Loucy (cell line): ENCODE data around the gene HBP1.
"Not testable (repeated sequence)": the region's sequence is repeated elsewhere in the genome, so short reads cannot be mapped to it uniquely, and the experiment has no call there.

Experiments
- H2AFZ ChIP-seq: fragments of 200-600 bp; sonication (generic); 2 replicates; pipeline ENCODE4 v1.6.0; 2016; ENCODE audit warnings: antibody characterized with exemption, mild to moderate bottlenecking, low read length, moderate library complexity
- H3F3A ChIP-seq: fragments of 200-600 bp; 2 replicates; pipeline ENCODE4 v1.6.0; 2016; ENCODE audit warnings: antibody characterized with exemption, low read depth, mild to moderate bottlenecking
- H3K27me3 ChIP-seq: fragments of 200-600 bp; sonication (generic); 2 replicates; pipeline ENCODE4 v1.6.1; 2014; ENCODE audit warnings: low read length, mild to moderate bottlenecking; ENCODE audit not compliant: insufficient read depth, poor library complexity, severe bottlenecking
- H3K36me3 ChIP-seq: fragments of 200-600 bp; sonication (generic); 2 replicates; pipeline ENCODE4 v1.6.1; 2016; ENCODE audit warnings: low read length; ENCODE audit not compliant: insufficient read depth
- H3K4me1 ChIP-seq: fragments of 200-600 bp; sonication (generic); 2 replicates; pipeline ENCODE4 v1.5.1; 2014; ENCODE audit warnings: low read length, mild to moderate bottlenecking; ENCODE audit not compliant: insufficient read depth, poor library complexity, severe bottlenecking
- H3K4me2 ChIP-seq: fragments of 200-600 bp; sonication (generic); 2 replicates; pipeline ENCODE4 v1.6.0; 2014; ENCODE audit warnings: antibody characterized with exemption, low read length, low read depth, mild to moderate bottlenecking; ENCODE audit not compliant: poor library complexity, severe bottlenecking
- H3K4me3 ChIP-seq: fragments of 200-600 bp; sonication (generic); 2 replicates; pipeline ENCODE4 v1.5.1; 2014; ENCODE audit warnings: low read length, mild to moderate bottlenecking, mixed read lengths; ENCODE audit not compliant: poor library complexity, severe bottlenecking
- H3K79me2 ChIP-seq: fragments of 200-600 bp; sonication (generic); 2 replicates; pipeline ENCODE4 v1.6.1; 2014; ENCODE audit warnings: low read length; ENCODE audit not compliant: insufficient read depth
- H3K9ac ChIP-seq: fragments of 200-600 bp; sonication (generic); 2 replicates; pipeline ENCODE4 v1.6.0; 2014; ENCODE audit warnings: mild to moderate bottlenecking, low read depth, low read length, moderate library complexity; ENCODE audit not compliant: poor library complexity, severe bottlenecking
- H3K9me2 ChIP-seq: fragments of 200-600 bp; sonication (generic); replicated peaks from 2 replicates; pipeline ENCODE4 v1.6.1; 2016; ENCODE audit warnings: low read depth, low read length, mixed read lengths
- H3K9me3 ChIP-seq: fragments of 200-600 bp; sonication (generic); 2 replicates; pipeline ENCODE4 v1.6.1; 2014; ENCODE audit warnings: mild to moderate bottlenecking, antibody characterized with exemption, low read length, low read depth; ENCODE audit not compliant: insufficient read depth
- H4K20me1 ChIP-seq: fragments of 200-600 bp; sonication (generic); 2 replicates; pipeline ENCODE4 v1.6.0; 2014; ENCODE audit warnings: antibody characterized with exemption, low read length, mild to moderate bottlenecking; ENCODE audit not compliant: insufficient read depth, poor library complexity, severe bottlenecking
- EZH2phosphoT487 ChIP-seq: fragments of 200-600 bp; IDR thresholded peaks from 2 replicates; pipeline ENCODE4 v1.6.1; 2018; ENCODE audit warnings: antibody characterized with exemption, mild to moderate bottlenecking, moderate library complexity, borderline replicate concordance
- TF ChIP-seq, protein P1 (sequence below): fragments of 200-600 bp; sonication (generic); conservative IDR thresholded peaks from 2 replicates; pipeline ENCODE4 v1.5.1; 2014; ENCODE audit warnings: mild to moderate bottlenecking, antibody characterized with exemption, low read length

The HBP1 gene

GRCh38 chr7:107138696-107139420, 29.9 kb upstream of the HBP1 start:
- H2AFZ ChIP-seq, result no peak overlapping the region
- no peaks in the 10 kb centered on the region for H4K20me1 ChIP-seq
- no peak overlapping the region for H3K4me2 ChIP-seq
- H3K79me2 ChIP-seq, result no peaks in the 10 kb centered on the region
- no peaks in the 10 kb centered on the region for H3K9me3 ChIP-seq
- no peak overlapping the region for H3K9ac ChIP-seq
- H3K27me3 ChIP-seq, result no peaks in the 10 kb centered on the region
- no peaks in the 10 kb centered on the region for H3K4me1 ChIP-seq
- H3K4me3 ChIP-seq, result no peak overlapping the region
- H3F3A ChIP-seq, result no peaks in the 10 kb centered on the region
- no peaks in the 10 kb centered on the region for H3K9me2 ChIP-seq
- no peaks in the 10 kb centered on the region for H3K36me3 ChIP-seq
- TF ChIP-seq EZH2phosphoT487, result no peak
- TF ChIP-seq, protein P1, sequence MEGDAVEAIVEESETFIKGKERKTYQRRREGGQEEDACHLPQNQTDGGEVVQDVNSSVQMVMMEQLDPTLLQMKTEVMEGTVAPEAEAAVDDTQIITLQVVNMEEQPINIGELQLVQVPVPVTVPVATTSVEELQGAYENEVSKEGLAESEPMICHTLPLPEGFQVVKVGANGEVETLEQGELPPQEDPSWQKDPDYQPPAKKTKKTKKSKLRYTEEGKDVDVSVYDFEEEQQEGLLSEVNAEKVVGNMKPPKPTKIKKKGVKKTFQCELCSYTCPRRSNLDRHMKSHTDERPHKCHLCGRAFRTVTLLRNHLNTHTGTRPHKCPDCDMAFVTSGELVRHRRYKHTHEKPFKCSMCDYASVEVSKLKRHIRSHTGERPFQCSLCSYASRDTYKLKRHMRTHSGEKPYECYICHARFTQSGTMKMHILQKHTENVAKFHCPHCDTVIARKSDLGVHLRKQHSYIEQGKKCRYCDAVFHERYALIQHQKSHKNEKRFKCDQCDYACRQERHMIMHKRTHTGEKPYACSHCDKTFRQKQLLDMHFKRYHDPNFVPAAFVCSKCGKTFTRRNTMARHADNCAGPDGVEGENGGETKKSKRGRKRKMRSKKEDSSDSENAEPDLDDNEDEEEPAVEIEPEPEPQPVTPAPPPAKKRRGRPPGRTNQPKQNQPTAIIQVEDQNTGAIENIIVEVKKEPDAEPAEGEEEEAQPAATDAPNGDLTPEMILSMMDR, result no peak

DNA sequence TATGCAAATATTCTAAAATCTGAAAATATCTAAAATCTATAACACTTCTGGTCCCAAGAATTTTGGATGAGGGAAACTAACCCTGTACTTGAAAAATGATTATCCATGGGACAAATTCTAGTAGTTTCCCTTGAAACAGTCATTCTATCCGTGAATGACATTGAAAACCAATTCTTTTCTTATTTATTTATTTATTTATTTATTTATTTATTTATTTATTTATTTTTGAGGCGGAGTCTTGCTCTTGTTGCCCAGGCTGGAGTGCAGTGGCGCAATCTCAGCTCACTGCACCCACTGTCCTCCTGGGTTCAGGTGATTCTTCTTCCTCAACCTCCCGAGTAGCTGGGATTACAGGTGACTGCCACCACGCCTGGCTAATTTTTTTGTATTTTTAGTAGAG, 24.9 kb upstream of the HBP1 start:
- H3K4me2 ChIP-seq, H4K20me1 ChIP-seq, H3K9ac ChIP-seq, H3K79me2 ChIP-seq, H3K9me3 ChIP-seq, H3K27me3 ChIP-seq, H3F3A ChIP-seq, H3K4me3 ChIP-seq, H3K36me3 ChIP-seq, H3K4me1 ChIP-seq, H3K9me2 ChIP-seq, H2AFZ ChIP-seq: not testable (repeated sequence)

DNA sequence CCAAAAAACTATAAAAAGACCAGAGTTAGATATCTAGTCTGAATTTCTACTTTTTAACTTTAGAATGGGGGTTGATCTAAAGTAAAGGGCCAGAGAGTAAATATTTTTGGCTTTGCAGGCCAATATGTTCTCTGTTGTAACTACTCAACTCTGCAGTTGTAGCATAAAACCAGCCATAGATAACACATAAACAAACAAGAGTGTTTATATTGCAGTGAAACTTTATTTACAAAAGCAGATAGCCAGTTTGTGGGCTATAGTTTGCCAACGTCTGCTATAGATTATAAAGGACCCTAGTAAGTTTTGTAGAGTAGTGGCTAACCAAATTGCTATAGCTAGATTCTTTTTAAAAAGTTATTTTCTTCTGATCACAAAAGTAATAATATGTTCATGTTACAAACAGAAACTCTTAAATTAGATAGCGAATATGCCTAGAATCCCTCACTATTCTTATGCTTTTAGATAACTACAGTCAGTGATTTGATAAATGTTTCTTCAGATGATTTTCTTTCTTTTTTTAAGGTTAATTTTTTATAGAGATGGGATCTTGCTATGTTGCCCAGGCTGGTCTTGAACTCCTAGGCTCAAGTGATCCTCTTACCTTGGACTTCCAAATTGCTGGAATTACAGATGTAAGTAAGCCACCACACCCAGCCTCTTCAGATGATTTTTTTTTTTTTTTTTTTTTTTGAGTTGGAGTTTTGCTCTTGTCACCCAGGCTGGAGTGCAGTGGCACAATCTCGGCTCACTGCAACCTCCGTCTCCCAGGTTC, 23.6 kb upstream of the HBP1 start:
- Histone ChIP-seq H3K4me3 (no peak overlapping the region), H3K9me3 (no peaks in the 10 kb centered on the region), H3K9me2 (no peaks in the 10 kb centered on the region), H2AFZ (no peak overlapping the region), H3K9ac (no peak overlapping the region), H3K4me1 (no peaks in the 10 kb centered on the region), H3K4me2 (no peak overlapping the region), H3K36me3 (no peaks in the 10 kb centered on the region), H4K20me1 (no peaks in the 10 kb centered on the region), H3K27me3 (no peaks in the 10 kb centered on the region), H3K79me2 (no peaks in the 10 kb centered on the region), H3F3A (no peaks in the 10 kb centered on the region)
- TF ChIP-seq EZH2phosphoT487, result no peak
- TF ChIP-seq, protein P1, result no peak
